HepG2 (cell line): ENCODE measurements around the gene GSK3A.

Experiments used
- GATAD1 ChIP-seq: IDR thresholded peaks from 2 replicates; pipeline ENCODE4 v1.6.1; 2016; ENCODE audit warnings: missing genetic modification reagents, missing compliant biosample characterization
- ZNF317 ChIP-seq: sonication (generic); formaldehyde crosslinking; IDR thresholded peaks from 2 replicates; pipeline ENCODE4 v1.5.0; 2020; ENCODE audit warnings: mild to moderate bottlenecking, missing genetic modification reagents
- TF ChIP-seq, protein P1 (sequence below): sonication (generic); formaldehyde crosslinking; IDR thresholded peaks from 2 replicates; pipeline ENCODE4 v1.4.0; 2020; ENCODE audit warnings: missing genetic modification reagents

- TF ChIP-seq GATAD1 (CRISPR knock-in tag) (no peak), ZNF317 (no peak)
- TF ChIP-seq, protein P1, sequence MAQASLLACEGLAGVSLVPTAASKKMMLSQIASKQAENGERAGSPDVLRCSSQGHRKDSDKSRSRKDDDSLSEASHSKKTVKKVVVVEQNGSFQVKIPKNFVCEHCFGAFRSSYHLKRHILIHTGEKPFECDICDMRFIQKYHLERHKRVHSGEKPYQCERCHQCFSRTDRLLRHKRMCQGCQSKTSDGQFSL = no peak
These were observed 28.6 kb upstream of the GSK3A start for GRCh38 chr19:42271045-42271419.
